Ovary (tissue), 9 donors: ENCODE results near the gene NDUFB2. TPM values are rescaled to one million over a fixed set of nuclear protein-coding genes. Genes with fewer than 3 reads are reported as not detected.
"Not testable (repeated sequence)": the region's sequence is repeated elsewhere in the genome, so short reads cannot be mapped to it uniquely, and the experiment has no call there.

ENCODE experiments used
- DNase-seq, 5 donors: peaks; one replicate each; pipeline ENCODE4 v3.0.0-alpha.2; 2019 to 2020
- H3K27ac ChIP-seq, 2 donors: fragments of 200-600 bp; one replicate each; pipeline versions ENCODE4 v1.5.1 to v1.8.0; 2019 to 2022
- H3K27me3 ChIP-seq: fragments of 200-600 bp; one replicate; pipeline ENCODE4 v1.8.0; 2022
- H3K36me3 ChIP-seq: fragments of 200-600 bp; sonication (generic); one replicate; pipeline ENCODE4 v1.5.1; 2019
- H3K4me1 ChIP-seq: one replicate; pipeline ENCODE4 v1.8.1; 2013; ENCODE audit warnings: mild to moderate bottlenecking, moderate library complexity; ENCODE audit not compliant: insufficient read depth
- H3K4me3 ChIP-seq: fragments of 200-600 bp; sonication (generic); one replicate; pipeline ENCODE4 v1.5.1; 2017
- H3K9me3 ChIP-seq, 2 donors: fragments of 200-600 bp in 1 of 2; sonication (generic) in 1 of 2; one replicate each; pipeline versions ENCODE4 v1.5.1 to v1.8.1; 2013 to 2019; ENCODE audit warnings: mild to moderate bottlenecking in 1 of 2, moderate library complexity in 1 of 2
- EP300 ChIP-seq: sonication (generic); formaldehyde crosslinking; IDR thresholded peaks from one replicate; pipeline ENCODE4 v1.6.1; 2017; ENCODE audit warnings: antibody characterized with exemption
- POLR2A ChIP-seq: fragments of 450-650 bp; IDR thresholded peaks from one replicate; pipeline ENCODE4 v1.6.1; 2017; ENCODE audit warnings: antibody characterized with exemption, mild to moderate bottlenecking, moderate library complexity
- WGBS, 3 donors: extraction: QIAGEN DNeasy Blood & Tissue Kit in 1 of 3; methylation state at CpG; one replicate each; pipeline versions ENCODE4 v1.1.5 to v1.1.7; 2013 to 2017; 5-methylcytosine and 5-hydroxymethylcytosine counted together
- intact Hi-C, 4 donors: fragments of 100-400 bp; cut with DNase I; formaldehyde crosslinking; loops; one replicate each; pipeline versions ENCODE4 v1.11.0 to v1.15.1; 2022 to 2023
- polyA plus RNA-seq, 2 donors: library from polyadenylated mRNA; stranded (reverse); fragments of 200-250 nt in 1 of 2; fragments of 350-450 nt in 1 of 2; fragmentation: Illumina TruSeq in 1 of 2; extraction: RNeasy Lipid Tissue Mini Kit (QIAGEN cat#74804) in 1 of 2; gene quantifications; one replicate each; pipeline ENCODE4 v1.2.3, GENCODE V29; 2013 to 2014
- total RNA-seq, 7 donors: library from RNA; depleted of rRNA in 2 of 7; stranded (reverse); fragments of >200 nt in 2 of 7; fragmentation: NEBNext Ultra II Directional in 3 of 7; extraction: Animal tissue kit (Norgen Biotek cat#: 25700) in 3 of 7; gene quantifications; one replicate each; pipeline versions ENCODE4 v1.1.0 to v1.2.4, GENCODE V29; 2016 to 2023
- TF ChIP-seq, protein P1 (sequence below), 3 donors: fragments of 450-650 bp in 2 of 3; fragments of 200-600 bp in 1 of 3; IDR thresholded peaks; one replicate each; pipeline versions ENCODE4 v1.5.1 to v1.8.0; 2016 to 2022; ENCODE audit warnings: antibody characterized with exemption in 3 of 3, mild to moderate bottlenecking in 1 of 3
- donor health status: DM: no; HTN: no; CAD: no; lungs with moderate emphysema.
- donor health status: DM: no; HTN: no; CAD: no.
- donor health status: Bipolar disorder and iron deficiency.
- donor health status: DM: yes; HTN: yes; CAD: no.
- donor health status: DM: no; HTN: no; CAD: no.
- donor health status: DM: yes; HTN: yes; CAD: no.

The NDUFB2 gene
- total and polyA plus RNA-seq, 9 donors = 79.6 to 172 (median 120) TPM

GRCh38 chr7:140661124-140661523 is 35.4 kb upstream of the NDUFB2 start:
- Histone ChIP-seq H3K27me3 (no peaks in the 10 kb centered on the region), H3K9me3 (no peaks in the 10 kb centered on the region), H3K4me3 (no peak overlapping the region), H3K36me3 (no peaks in the 10 kb centered on the region), H3K27ac (no peak overlapping the region), H3K4me1 (no peaks in the 10 kb centered on the region)
- intact Hi-C loops = no loop called here
- 29 to 48% (median 36%) methylated on average over 2 of the region's 2 CpGs for WGBS, 3 donors
- TF ChIP-seq POLR2A (no peak), EP300 (no peak)
- TF ChIP-seq, protein P1, sequence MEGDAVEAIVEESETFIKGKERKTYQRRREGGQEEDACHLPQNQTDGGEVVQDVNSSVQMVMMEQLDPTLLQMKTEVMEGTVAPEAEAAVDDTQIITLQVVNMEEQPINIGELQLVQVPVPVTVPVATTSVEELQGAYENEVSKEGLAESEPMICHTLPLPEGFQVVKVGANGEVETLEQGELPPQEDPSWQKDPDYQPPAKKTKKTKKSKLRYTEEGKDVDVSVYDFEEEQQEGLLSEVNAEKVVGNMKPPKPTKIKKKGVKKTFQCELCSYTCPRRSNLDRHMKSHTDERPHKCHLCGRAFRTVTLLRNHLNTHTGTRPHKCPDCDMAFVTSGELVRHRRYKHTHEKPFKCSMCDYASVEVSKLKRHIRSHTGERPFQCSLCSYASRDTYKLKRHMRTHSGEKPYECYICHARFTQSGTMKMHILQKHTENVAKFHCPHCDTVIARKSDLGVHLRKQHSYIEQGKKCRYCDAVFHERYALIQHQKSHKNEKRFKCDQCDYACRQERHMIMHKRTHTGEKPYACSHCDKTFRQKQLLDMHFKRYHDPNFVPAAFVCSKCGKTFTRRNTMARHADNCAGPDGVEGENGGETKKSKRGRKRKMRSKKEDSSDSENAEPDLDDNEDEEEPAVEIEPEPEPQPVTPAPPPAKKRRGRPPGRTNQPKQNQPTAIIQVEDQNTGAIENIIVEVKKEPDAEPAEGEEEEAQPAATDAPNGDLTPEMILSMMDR (IDR thresholded peaks at IDR 0.05) = no peak
- DNase-seq = no peak

DNA sequence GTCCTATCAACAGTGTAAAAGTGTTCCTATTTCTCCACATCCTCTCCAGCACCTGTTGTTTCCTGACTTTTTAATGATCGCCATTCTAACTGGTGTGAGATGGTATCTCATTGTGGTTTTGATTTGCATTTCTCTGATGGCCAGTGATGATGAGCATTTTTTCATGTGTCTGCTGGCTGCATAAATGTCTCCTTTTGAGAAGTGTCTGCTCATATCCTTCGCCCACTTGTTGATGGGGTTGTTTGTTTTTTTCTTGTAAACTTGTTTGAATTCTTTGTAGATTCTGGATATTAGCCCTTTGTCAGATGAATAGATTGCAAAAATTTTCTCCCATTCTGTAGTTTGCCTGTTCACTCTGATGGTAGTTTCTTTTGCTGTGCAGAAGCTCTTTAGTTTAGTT is 33.6 kb upstream of the NDUFB2 start:
- 59 to 95% (median 70%) methylated on average over 1 to 2 of the region's 2 CpGs for WGBS, 3 donors
- H3K9me3 ChIP-seq, DNase-seq, H3K4me3 ChIP-seq, intact Hi-C loops, H3K27ac ChIP-seq, H3K4me1 ChIP-seq, H3K27me3 ChIP-seq, H3K36me3 ChIP-seq: not testable (repeated sequence)

- Histone ChIP-seq H3K27me3 (no peaks in the 10 kb centered on the region), H3K9me3 (no peaks in the 10 kb centered on the region), H3K4me1 (no peaks in the 10 kb centered on the region), H3K4me3 (no peak overlapping the region), H3K27ac (no peak overlapping the region), H3K36me3 (no peaks in the 10 kb centered on the region)
- TF ChIP-seq, protein P1 (IDR thresholded peaks at IDR 0.05) = no peak
- no peak for TF ChIP-seq POLR2A
- no peak for TF ChIP-seq EP300
- DNase-seq = no peak
- WGBS, 3 donors = 48 to 88% (median 58%) methylated on average over 1 of the region's 1 CpG
- intact Hi-C loops = no loop called here
These were observed 29.0 kb upstream of the NDUFB2 start for GRCh38 chr7:140667476-140667875.

DNA sequence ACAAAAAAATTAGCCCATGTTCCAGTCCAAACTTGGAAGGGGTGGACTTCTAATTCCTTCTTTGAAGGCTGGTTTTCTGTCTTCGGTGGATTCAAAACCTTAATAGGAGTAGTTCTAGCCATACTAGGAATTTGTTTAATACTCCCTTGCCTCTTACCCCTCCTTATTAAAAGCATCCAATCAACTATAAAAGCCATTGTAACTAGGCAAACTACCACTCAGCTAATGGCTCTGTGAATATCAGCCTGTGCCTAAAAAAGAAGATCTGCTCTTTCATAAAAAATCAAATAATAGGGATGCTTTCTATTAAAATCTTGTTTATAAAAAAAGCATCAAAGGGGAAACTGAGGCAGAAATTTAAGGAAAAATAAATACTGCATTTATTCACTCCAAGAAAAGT is 27.9 kb upstream of the NDUFB2 start:
- TF ChIP-seq EP300 (no peak), POLR2A (no peak)
- TF ChIP-seq, protein P1 (IDR thresholded peaks at IDR 0.05) = no peak
- intact Hi-C loops = no loop called here

GRCh38 chr7:140669352-140669751 is 27.2 kb upstream of the NDUFB2 start:
- Histone ChIP-seq H3K36me3 (no peaks in the 10 kb centered on the region), H3K27ac (no peak overlapping the region), H3K9me3 (no peaks in the 10 kb centered on the region), H3K27me3 (no peaks in the 10 kb centered on the region), H3K4me1 (no peaks in the 10 kb centered on the region), H3K4me3 (no peak overlapping the region)
- intact Hi-C loops = no loop called here
- TF ChIP-seq POLR2A (no peak), EP300 (no peak)
- TF ChIP-seq, protein P1 (IDR thresholded peaks at IDR 0.05) = no peak
- no peak for DNase-seq
- WGBS, 3 donors = 31 to 57% (median 39%) methylated on average over 3 of the region's 3 CpGs

More for the DNA sequence above, 27.9 kb upstream of the NDUFB2 start:
- DNase-seq = no peak
- Histone ChIP-seq H3K9me3 (no peaks in the 10 kb centered on the region), H3K4me1 (no peaks in the 10 kb centered on the region), H3K4me3 (no peak overlapping the region), H3K36me3 (no peaks in the 10 kb centered on the region), H3K27me3 (no peaks in the 10 kb centered on the region), H3K27ac (no peak overlapping the region)
- WGBS, 3 donors = 10 to 33% (median 15%) methylated on average over 1 of the region's 1 CpG

- intact Hi-C loops, H3K36me3 ChIP-seq: not testable (repeated sequence)
- DNase-seq = peak in 1 of 5 donors; percentile 25
These were observed 26.6 kb upstream of the NDUFB2 start for GRCh38 chr7:140669862-140670261.

More at GRCh38 chr7:140669862-140670261, 26.6 kb upstream of the NDUFB2 start:
- H3K27me3 ChIP-seq, H3K4me1 ChIP-seq, H3K9me3 ChIP-seq, H3K4me3 ChIP-seq, H3K27ac ChIP-seq: not testable (repeated sequence)
- 82 to 91% (median 87%) methylated on average over 10 of the region's 10 CpGs for WGBS, 3 donors
